Endothelial cell of umbilical vein (primary cell): ENCODE data around the gene ZNF280D. TPM values are rescaled to one million over a fixed set of nuclear protein-coding genes. Genes with fewer than 3 reads are reported as not detected.

Experiments used
- BruUV-seq: library from RNA; stranded (reverse); fragments of 400-500 nt; replicated peaks from 2 replicates; lab custom pipeline; 2021; lab: Mats Ljungman, UMichigan
- CTCF ChIA-PET: fragments of 300-600, 350-600 bp; sonication (Branson Sonifier 250); formaldehyde crosslinking; loops from one replicate; lab custom pipeline; 2021; ENCODE audit warnings: antibody characterized with exemption, inconsistent platforms; lab: Charles Lee
- POLR2A ChIA-PET: fragments of 300-600, 350-600 bp; sonication (Branson Sonifier 250); formaldehyde crosslinking; loops from one replicate; lab custom pipeline; 2021; ENCODE audit warnings: antibody characterized with exemption, inconsistent platforms; lab: Charles Lee
- DNase-seq: peaks from one replicate; pipeline ENCODE4 v3.0.0-alpha.2; 2011; ENCODE audit warnings: low read depth, low spot score
- FAIRE-seq: peaks from 2 replicates; lab custom pipeline; 2011; peaks lifted over from hg19 to GRCh38; lab: Jason Lieb, UNC
- H2AFZ ChIP-seq: 2 replicates; pipeline ENCODE4 v1.6.0; 2012; ENCODE audit warnings: low read depth, low read length, control low read depth, inconsistent platforms
- H3K27ac ChIP-seq: 2 replicates; pipeline ENCODE4 v1.5.1; 2011; ENCODE audit warnings: low read depth, mild to moderate bottlenecking, control low read depth, low read length, moderate library complexity; ENCODE audit not compliant: insufficient read depth
- H3K27me3 ChIP-seq, 2 experiments: 2 replicates each; pipeline versions ENCODE4 v1.6.0 to v1.6.1; 2011; ENCODE audit warnings: low read length in 2 of 2, mixed read lengths in 1 of 2; ENCODE audit not compliant: control insufficient read depth in 2 of 2, insufficient read depth in 2 of 2
- H3K36me3 ChIP-seq, 2 experiments: 2 replicates in 1 of 2; 3 replicates in 1 of 2; pipeline ENCODE4 v1.5.1; 2011; ENCODE audit warnings: low read length in 2 of 2, mild to moderate bottlenecking in 1 of 2, moderate library complexity in 1 of 2; ENCODE audit not compliant: control insufficient read depth in 2 of 2, insufficient read depth in 2 of 2; ENCODE audit errors: extremely low read depth in 1 of 2
- H3K4me1 ChIP-seq: 3 replicates; pipeline ENCODE4 v1.5.1; 2011; ENCODE audit warnings: mild to moderate bottlenecking, low read length; ENCODE audit not compliant: control insufficient read depth, insufficient read depth; ENCODE audit errors: extremely low read depth
- H3K4me2 ChIP-seq: 2 replicates; pipeline ENCODE4 v1.6.1; 2011; ENCODE audit warnings: low read length, control low read depth, mixed read lengths; ENCODE audit not compliant: insufficient read depth
- H3K4me3 ChIP-seq, 3 experiments: fragments of 200-600 bp in 1 of 3; sonication (generic), shearing (Covaris generic) in 1 of 3; replicated peaks in 1 of 3; 2 replicates each; pipeline ENCODE4 v1.5.1; 2011 to 2016; ENCODE audit warnings: control low read depth in 3 of 3, low read length in 3 of 3, mild to moderate bottlenecking in 2 of 3, inconsistent platforms in 1 of 3, low read depth in 1 of 3, moderate library complexity in 1 of 3; ENCODE audit not compliant: insufficient read depth in 1 of 3
- H3K79me2 ChIP-seq: 2 replicates; pipeline ENCODE4 v1.6.0; 2012; ENCODE audit warnings: low read length, inconsistent platforms; ENCODE audit not compliant: control insufficient read depth, insufficient read depth
- H3K9ac ChIP-seq: replicated peaks from 2 replicates; pipeline ENCODE3; 2011; ENCODE audit warnings: low read length, control low read depth; ENCODE audit not compliant: insufficient read depth; ENCODE audit errors: extremely low read depth
- H3K9me1 ChIP-seq: replicated peaks from 3 replicates; pipeline ENCODE4 v1.6.0; 2011; ENCODE audit warnings: mild to moderate bottlenecking, low read length; ENCODE audit not compliant: control insufficient read depth, insufficient read depth; ENCODE audit errors: extremely low read depth
- H3K9me3 ChIP-seq: replicated peaks from 2 replicates; pipeline ENCODE4 v1.5.1; 2012; ENCODE audit warnings: low read length, inconsistent platforms; ENCODE audit not compliant: control insufficient read depth, insufficient read depth
- H4K20me1 ChIP-seq: replicated peaks from 2 replicates; pipeline ENCODE3; 2011; ENCODE audit warnings: mild to moderate bottlenecking, low read length; ENCODE audit not compliant: control insufficient read depth, insufficient read depth; ENCODE audit errors: extremely low read depth
- EZH2 ChIP-seq: IDR thresholded peaks from 2 replicates; pipeline ENCODE4 v1.6.1; 2012; ENCODE audit warnings: borderline replicate concordance, low read depth, mild to moderate bottlenecking, moderate library complexity, low read length, inconsistent platforms; ENCODE audit not compliant: severe bottlenecking
- FOS ChIP-seq: IDR thresholded peaks from 2 replicates; pipeline ENCODE4 v1.6.1; 2011; ENCODE audit warnings: mild to moderate bottlenecking, low read length, moderate library complexity, borderline replicate concordance; ENCODE audit not compliant: insufficient read depth
- GATA2 ChIP-seq: IDR thresholded peaks from 2 replicates; pipeline ENCODE4 v1.7.0; 2011; ENCODE audit warnings: low read depth, mild to moderate bottlenecking, moderate library complexity, mixed read lengths, low read length; ENCODE audit not compliant: insufficient read length, insufficient read depth
- JUN ChIP-seq: IDR thresholded peaks from 2 replicates; pipeline ENCODE4 v1.6.1; 2011; ENCODE audit warnings: borderline replicate concordance, low read depth; ENCODE audit not compliant: insufficient read length, insufficient read depth
- MYC ChIP-seq: IDR thresholded peaks from one replicate; pipeline ENCODE4 v1.6.1; 2011; ENCODE audit warnings: mild to moderate bottlenecking, low read depth, low read length
- POLR2A ChIP-seq: IDR thresholded peaks from 2 replicates; pipeline ENCODE4 v1.6.1; 2012; ENCODE audit warnings: low read depth, mild to moderate bottlenecking, control low read depth, low read length
- POLR2AphosphoS5 ChIP-seq: IDR thresholded peaks from 2 replicates; pipeline ENCODE4 v1.6.1; 2012; ENCODE audit warnings: low read depth, mild to moderate bottlenecking, control low read depth, low read length, moderate library complexity; ENCODE audit not compliant: insufficient read depth
- dilution Hi-C: fragments of 300-500 bp; cut with MboI; formaldehyde crosslinking; loops from one replicate; pipeline ENCODE4 v1.15.0; 2019; ENCODE audit warnings: low sequenced_read_pairs; ENCODE audit not compliant: extremely low pct_ligation_motif_present
- intact Hi-C: fragments of 100-400 bp; cut with micrococcal nuclease; formaldehyde crosslinking; loops from one replicate; pipeline ENCODE4 v1.10.0; 2022
- polyA plus RNA-seq, 4 experiments: library from polyadenylated mRNA; depleted of rRNA in 3 of 4; stranded (reverse) in 3 of 4; unstranded in 1 of 4; fragments of >200 nt; gene quantifications; 2 replicates each; pipeline versions ENCODE4 v1.2.1 to v1.2.3, GENCODE V29; 2011 to 2012; ENCODE audit warnings: missing spikeins in 1 of 4
- total RNA-seq: library from RNA; stranded (reverse); gene quantifications from 2 replicates; pipeline ENCODE4 v1.2.3, GENCODE V29; 2021
- TF ChIP-seq, protein P1 (sequence below), 2 donors: IDR thresholded peaks; 1 replicate in 1 of 2; 2 replicates in 1 of 2; pipeline ENCODE4 v1.5.1; 2011; ENCODE audit warnings: low read length in 2 of 2, mild to moderate bottlenecking in 2 of 2, moderate library complexity in 2 of 2, control low read depth in 1 of 2, inconsistent platforms in 1 of 2, low read depth in 1 of 2; ENCODE audit not compliant: insufficient read depth in 1 of 2; ENCODE audit errors: extremely low read depth in 1 of 2
- TF ChIP-seq, protein P2 (sequence below): IDR thresholded peaks from 2 replicates; pipeline ENCODE4 v1.6.1; 2011; ENCODE audit not compliant: insufficient read depth, insufficient read length

The ZNF280D gene
- total and polyA plus RNA-seq, 2 donors (not counting 3 experiments of a cell fraction or from before 2014, with no cell fraction given) = 9.6 to 42.1 TPM

GRCh38 chr15:56758770-56759449 is 25.6 kb upstream of the ZNF280D start:
- dilution Hi-C loops = no loop called here
- intact Hi-C loops = no loop called here
- Histone ChIP-seq H3K4me1 (peaks cover 9% of the 10 kb centered on the region), H3K27me3 (no peaks in the 10 kb centered on the region), H3K9me3 (no peaks in the 10 kb centered on the region), H3K9ac (no peak overlapping the region), H2AFZ (no peak overlapping the region), H3K27ac (no peak overlapping the region), H4K20me1 (no peaks in the 10 kb centered on the region), H3K9me1 (no peaks in the 10 kb centered on the region), H3K79me2 (no peaks in the 10 kb centered on the region), H3K4me2 (no peak overlapping the region), H3K36me3 (no peaks in the 10 kb centered on the region), H3K4me3 (no peak overlapping the region)
- no TSS peak for BruUV-seq
- DNase-seq = no peak
- TF ChIP-seq JUN = no peak
- TF ChIP-seq POLR2A = no peak
- no peak for TF ChIP-seq GATA2
- TF ChIP-seq, protein P1, sequence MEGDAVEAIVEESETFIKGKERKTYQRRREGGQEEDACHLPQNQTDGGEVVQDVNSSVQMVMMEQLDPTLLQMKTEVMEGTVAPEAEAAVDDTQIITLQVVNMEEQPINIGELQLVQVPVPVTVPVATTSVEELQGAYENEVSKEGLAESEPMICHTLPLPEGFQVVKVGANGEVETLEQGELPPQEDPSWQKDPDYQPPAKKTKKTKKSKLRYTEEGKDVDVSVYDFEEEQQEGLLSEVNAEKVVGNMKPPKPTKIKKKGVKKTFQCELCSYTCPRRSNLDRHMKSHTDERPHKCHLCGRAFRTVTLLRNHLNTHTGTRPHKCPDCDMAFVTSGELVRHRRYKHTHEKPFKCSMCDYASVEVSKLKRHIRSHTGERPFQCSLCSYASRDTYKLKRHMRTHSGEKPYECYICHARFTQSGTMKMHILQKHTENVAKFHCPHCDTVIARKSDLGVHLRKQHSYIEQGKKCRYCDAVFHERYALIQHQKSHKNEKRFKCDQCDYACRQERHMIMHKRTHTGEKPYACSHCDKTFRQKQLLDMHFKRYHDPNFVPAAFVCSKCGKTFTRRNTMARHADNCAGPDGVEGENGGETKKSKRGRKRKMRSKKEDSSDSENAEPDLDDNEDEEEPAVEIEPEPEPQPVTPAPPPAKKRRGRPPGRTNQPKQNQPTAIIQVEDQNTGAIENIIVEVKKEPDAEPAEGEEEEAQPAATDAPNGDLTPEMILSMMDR (IDR thresholded peaks at IDR 0.05; ENCODE audit: extremely low read depth in 1 of 2, insufficient read depth in 1 of 2, low read depth in 1 of 2, low read length in 2 of 2) = no peak
- no peak for TF ChIP-seq EZH2
- TF ChIP-seq, protein P2, sequence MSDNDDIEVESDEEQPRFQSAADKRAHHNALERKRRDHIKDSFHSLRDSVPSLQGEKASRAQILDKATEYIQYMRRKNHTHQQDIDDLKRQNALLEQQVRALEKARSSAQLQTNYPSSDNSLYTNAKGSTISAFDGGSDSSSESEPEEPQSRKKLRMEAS = no peak
- TF ChIP-seq FOS = no peak
- TF ChIP-seq MYC = no peak
- no peak for TF ChIP-seq POLR2AphosphoS5
- POLR2A ChIA-PET = interaction anchor here (0.5 to 1.2 kb wide), 2 partner anchors 16 to 25 kb away, joined by 3 to 4 read pairs; partner anchors contain the start of gene ZNF280D
- CTCF ChIA-PET = interaction anchor here (1.2 to 1.3 kb wide), 2 partner anchors 268 to 454 kb away, joined by 3 to 6 read pairs; no protein-coding TSS in a partner anchor
- FAIRE-seq = no peak
